ENCODE data around the gene POR.

Gene POR

GRCh38 chr7:75957021-75957736, 42.2 kb downstream of the POR start:
- H3K9me2 ChIP-seq (replicated peaks; ENCODE audit: insufficient read depth, low read length): no peaks in the 10 kb centered on the region
- no peaks in the 10 kb centered on the region for H3K27me3 ChIP-seq (replicated peaks; ENCODE audit: insufficient read depth, low read length)
- H3F3A ChIP-seq (ENCODE audit: insufficient read depth, low read length): no peaks in the 10 kb centered on the region
- H3K4me2 ChIP-seq (ENCODE audit: low read depth, low read length): no peak overlapping the region
- no peaks in the 10 kb centered on the region for H3K79me2 ChIP-seq (ENCODE audit: low read length)
- H4K20me1 ChIP-seq (ENCODE audit: insufficient read depth, low read length): no peaks in the 10 kb centered on the region
- no peaks in the 10 kb centered on the region for H3K9me3 ChIP-seq (replicated peaks; ENCODE audit: insufficient read depth, low read length)
- TF ChIP-seq EZH2 (optimal IDR thresholded peaks at IDR 0.05; ENCODE audit: low read depth, low read length) (no peak), EZH2phosphoT487 (IDR thresholded peaks at IDR 0.05; ENCODE audit: low read length) (no peak), CTCF (IDR thresholded peaks at IDR 0.05; ENCODE audit: low read length) (no peak)
- no peak overlapping the region for H3K4me3 ChIP-seq (ENCODE audit: low read length)
- H3K36me3 ChIP-seq (replicated peaks; ENCODE audit: insufficient read depth, low read length): no peaks in the 10 kb centered on the region
- H3K27ac ChIP-seq (ENCODE audit: low read length): no peak overlapping the region
- H3K9ac ChIP-seq (ENCODE audit: low read length): no peak overlapping the region
- no peak for DNase-seq
- no peaks in the 10 kb centered on the region for H3K4me1 ChIP-seq (ENCODE audit: low read length)
- H2AFZ ChIP-seq (ENCODE audit: low read length): no peak overlapping the region

GRCh38 chr7:75958802-75959543, 44.0 kb downstream of the POR start:
- no peaks in the 10 kb centered on the region for H3F3A ChIP-seq (ENCODE audit: insufficient read depth, low read length)
- no peaks in the 10 kb centered on the region for H3K4me1 ChIP-seq (ENCODE audit: low read length)
- H3K27ac ChIP-seq (ENCODE audit: low read length): no peak overlapping the region
- TF ChIP-seq EZH2phosphoT487 (IDR thresholded peaks at IDR 0.05; ENCODE audit: low read length): no peak
- no peak for TF ChIP-seq CTCF (IDR thresholded peaks at IDR 0.05; ENCODE audit: low read length)
- no peak for TF ChIP-seq EZH2 (optimal IDR thresholded peaks at IDR 0.05; ENCODE audit: low read depth, low read length)
- H2AFZ ChIP-seq (ENCODE audit: low read length): no peak overlapping the region
- no peaks in the 10 kb centered on the region for H3K36me3 ChIP-seq (replicated peaks; ENCODE audit: insufficient read depth, low read length)
- no peaks in the 10 kb centered on the region for H3K9me2 ChIP-seq (replicated peaks; ENCODE audit: insufficient read depth, low read length)
- no peak overlapping the region for H3K4me2 ChIP-seq (ENCODE audit: low read depth, low read length)
- H4K20me1 ChIP-seq (ENCODE audit: insufficient read depth, low read length): no peaks in the 10 kb centered on the region
- H3K79me2 ChIP-seq (ENCODE audit: low read length): no peaks in the 10 kb centered on the region
- no peaks in the 10 kb centered on the region for H3K9me3 ChIP-seq (replicated peaks; ENCODE audit: insufficient read depth, low read length)
- no peak overlapping the region for H3K9ac ChIP-seq (ENCODE audit: low read length)
- no peak overlapping the region for H3K4me3 ChIP-seq (ENCODE audit: low read length)
- no peak for DNase-seq
- no peaks in the 10 kb centered on the region for H3K27me3 ChIP-seq (replicated peaks; ENCODE audit: insufficient read depth, low read length)

- no peaks in the 10 kb centered on the region for H3K4me1 ChIP-seq (ENCODE audit: low read length)
- no peak overlapping the region for H2AFZ ChIP-seq (ENCODE audit: low read length)
- H3K27ac ChIP-seq (ENCODE audit: low read length): no peak overlapping the region
- H3F3A ChIP-seq (ENCODE audit: insufficient read depth, low read length): no peaks in the 10 kb centered on the region
- no peaks in the 10 kb centered on the region for H3K9me2 ChIP-seq (replicated peaks; ENCODE audit: insufficient read depth, low read length)
- H4K20me1 ChIP-seq (ENCODE audit: insufficient read depth, low read length): no peaks in the 10 kb centered on the region
- H3K27me3 ChIP-seq (replicated peaks; ENCODE audit: insufficient read depth, low read length): no peaks in the 10 kb centered on the region
- H3K4me2 ChIP-seq (ENCODE audit: low read depth, low read length): no peak overlapping the region
- TF ChIP-seq EZH2phosphoT487 (IDR thresholded peaks at IDR 0.05; ENCODE audit: low read length) (no peak), CTCF (IDR thresholded peaks at IDR 0.05; ENCODE audit: low read length) (no peak), EZH2 (optimal IDR thresholded peaks at IDR 0.05; ENCODE audit: low read depth, low read length) (no peak)
- H3K9me3 ChIP-seq (replicated peaks; ENCODE audit: insufficient read depth, low read length): no peaks in the 10 kb centered on the region
- H3K4me3 ChIP-seq (ENCODE audit: low read length): no peak overlapping the region
- H3K79me2 ChIP-seq (ENCODE audit: low read length): no peaks in the 10 kb centered on the region
- no peak for DNase-seq
- H3K36me3 ChIP-seq (replicated peaks; ENCODE audit: insufficient read depth, low read length): no peaks in the 10 kb centered on the region
- no peak overlapping the region for H3K9ac ChIP-seq (ENCODE audit: low read length)
Measured at GRCh38 chr7:75960372-75960771, 45.4 kb downstream of the POR start.
